Lower leg skin (tissue), 4 donors: ENCODE data around the gene SCAPER. TPM values are rescaled to one million over a fixed set of nuclear protein-coding genes. Genes with fewer than 3 reads are reported as not detected.

Experiments used
- DNase-seq, 2 donors: peaks; one replicate each; pipeline ENCODE4 v3.0.0-alpha.2; 2019; ENCODE audit warnings: low spot score in 2 of 2
- H3K4me3 ChIP-seq: fragments of 200-600 bp; sonication (generic); 2 replicates; pipeline ENCODE4 v1.5.1; 2017; ENCODE audit warnings: mild to moderate bottlenecking, low read depth; ENCODE audit not compliant: poor library complexity, severe bottlenecking
- POLR2A ChIP-seq, 2 donors: fragments of 450-650 bp; IDR thresholded peaks; one replicate each; pipeline ENCODE4 v1.6.1; 2016 to 2017; ENCODE audit warnings: antibody characterized with exemption in 2 of 2, mild to moderate bottlenecking in 1 of 2, moderate library complexity in 1 of 2
- WGBS, 2 donors: methylation state at CpG; one replicate each; pipeline ENCODE4 v1.1.5; 2018; 5-methylcytosine and 5-hydroxymethylcytosine counted together
- intact Hi-C: fragments of 100-400 bp; cut with DNase I; formaldehyde crosslinking; loops from one replicate; pipeline ENCODE4 v1.15.0; 2023; ENCODE audit warnings: low total_unique reads
- total RNA-seq, 4 donors: library from RNA; depleted of rRNA; stranded (reverse); fragments of >200 nt; gene quantifications; one replicate each; pipeline ENCODE4 v1.1.0, GENCODE V29; 2016
- TF ChIP-seq, protein P1 (sequence below), 3 donors: fragments of 450-650 bp; IDR thresholded peaks; one replicate each; pipeline ENCODE4 v1.5.1; 2016; ENCODE audit warnings: antibody characterized with exemption in 3 of 3, mild to moderate bottlenecking in 3 of 3, moderate library complexity in 2 of 3

Gene SCAPER
- total RNA-seq, 4 donors from 2014 or later: 23.8 to 63.2 (median 32.9) TPM

DNA sequence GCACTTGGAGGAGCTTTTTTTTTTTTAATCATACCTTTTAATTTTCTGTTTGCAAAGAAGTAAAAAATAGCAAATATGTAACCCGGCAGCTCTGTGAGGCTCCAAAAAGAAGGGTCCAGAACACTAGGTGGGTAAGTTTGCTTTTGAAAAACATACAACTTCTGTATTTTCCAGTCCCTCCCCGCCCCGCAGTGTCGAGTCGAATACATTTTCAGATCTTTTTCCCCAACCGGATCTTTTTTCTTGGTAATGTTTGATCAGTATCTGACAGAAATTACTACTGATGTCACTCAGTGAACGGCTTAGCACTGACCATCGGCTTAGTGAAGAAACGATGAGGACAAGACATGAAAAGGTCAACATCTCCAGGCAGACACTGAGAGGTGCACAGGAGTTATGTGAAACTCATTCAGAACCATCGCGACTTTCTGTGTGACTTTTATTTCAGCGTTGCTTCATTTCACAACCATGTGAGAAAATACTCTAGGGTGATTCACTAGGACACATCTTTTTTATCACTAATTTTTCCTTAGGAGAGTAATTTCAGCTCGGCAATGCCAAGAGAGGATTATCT is 557.6 kb downstream of the SCAPER start:
- intact Hi-C loops: no loop called here
- TF ChIP-seq, protein P1, sequence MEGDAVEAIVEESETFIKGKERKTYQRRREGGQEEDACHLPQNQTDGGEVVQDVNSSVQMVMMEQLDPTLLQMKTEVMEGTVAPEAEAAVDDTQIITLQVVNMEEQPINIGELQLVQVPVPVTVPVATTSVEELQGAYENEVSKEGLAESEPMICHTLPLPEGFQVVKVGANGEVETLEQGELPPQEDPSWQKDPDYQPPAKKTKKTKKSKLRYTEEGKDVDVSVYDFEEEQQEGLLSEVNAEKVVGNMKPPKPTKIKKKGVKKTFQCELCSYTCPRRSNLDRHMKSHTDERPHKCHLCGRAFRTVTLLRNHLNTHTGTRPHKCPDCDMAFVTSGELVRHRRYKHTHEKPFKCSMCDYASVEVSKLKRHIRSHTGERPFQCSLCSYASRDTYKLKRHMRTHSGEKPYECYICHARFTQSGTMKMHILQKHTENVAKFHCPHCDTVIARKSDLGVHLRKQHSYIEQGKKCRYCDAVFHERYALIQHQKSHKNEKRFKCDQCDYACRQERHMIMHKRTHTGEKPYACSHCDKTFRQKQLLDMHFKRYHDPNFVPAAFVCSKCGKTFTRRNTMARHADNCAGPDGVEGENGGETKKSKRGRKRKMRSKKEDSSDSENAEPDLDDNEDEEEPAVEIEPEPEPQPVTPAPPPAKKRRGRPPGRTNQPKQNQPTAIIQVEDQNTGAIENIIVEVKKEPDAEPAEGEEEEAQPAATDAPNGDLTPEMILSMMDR (IDR thresholded peaks at IDR 0.05): no peak
- no peak for TF ChIP-seq POLR2A (IDR thresholded peaks at IDR 0.05)
- WGBS, 2 donors: 91% methylated on average over 13 of the region's 13 CpGs
- no peak for DNase-seq
- H3K4me3 ChIP-seq: no peak overlapping the region

DNA sequence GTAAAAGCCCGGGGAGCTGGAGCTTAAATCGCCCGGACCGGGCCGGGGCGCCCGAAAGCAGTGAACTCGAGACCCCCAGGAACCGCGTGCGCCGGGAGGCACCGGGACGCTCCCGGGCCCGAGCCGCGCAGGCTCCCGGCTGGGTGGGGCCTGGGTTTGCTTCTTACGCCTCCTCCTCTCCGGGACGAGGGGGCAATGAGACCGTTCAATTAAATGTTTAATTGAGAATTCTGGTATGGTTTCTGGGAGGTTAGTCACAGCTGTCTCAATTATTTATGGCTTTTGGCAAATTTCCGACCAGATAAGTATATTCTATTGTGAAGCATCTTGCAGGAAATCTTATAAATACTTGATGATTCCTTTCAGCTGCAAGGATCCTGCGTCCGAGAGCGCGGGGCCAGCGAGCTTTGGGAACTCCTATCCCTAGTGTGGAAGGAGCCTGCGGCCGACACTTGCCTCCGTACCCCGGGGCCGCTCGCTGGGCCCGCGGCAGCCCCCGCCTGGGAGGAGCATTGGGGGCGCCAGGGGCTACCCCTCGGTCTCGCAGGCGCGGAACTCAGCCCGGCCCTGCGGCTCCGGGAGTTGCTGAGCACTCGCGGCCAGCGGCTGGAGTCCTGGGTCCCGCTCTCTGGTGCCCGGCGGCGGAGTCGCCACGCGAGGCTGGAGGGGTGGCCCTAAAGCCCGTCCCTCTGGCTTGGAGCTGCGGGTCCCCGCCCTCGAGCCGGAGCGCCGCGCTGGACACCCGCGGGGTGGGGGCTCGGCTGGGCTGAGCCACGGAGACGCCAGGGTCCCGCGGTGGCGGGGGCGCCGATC is 558.3 kb downstream of the SCAPER start:
- peak overlapping the region; percentile 28 for H3K4me3 ChIP-seq
- no peak for TF ChIP-seq POLR2A (IDR thresholded peaks at IDR 0.05)
- TF ChIP-seq, protein P1 (IDR thresholded peaks at IDR 0.05): no peak
- WGBS, 2 donors: 18 to 22% methylated on average over 48 to 54 of the region's 74 CpGs
- intact Hi-C loops: no loop called here
- no peak for DNase-seq

DNA sequence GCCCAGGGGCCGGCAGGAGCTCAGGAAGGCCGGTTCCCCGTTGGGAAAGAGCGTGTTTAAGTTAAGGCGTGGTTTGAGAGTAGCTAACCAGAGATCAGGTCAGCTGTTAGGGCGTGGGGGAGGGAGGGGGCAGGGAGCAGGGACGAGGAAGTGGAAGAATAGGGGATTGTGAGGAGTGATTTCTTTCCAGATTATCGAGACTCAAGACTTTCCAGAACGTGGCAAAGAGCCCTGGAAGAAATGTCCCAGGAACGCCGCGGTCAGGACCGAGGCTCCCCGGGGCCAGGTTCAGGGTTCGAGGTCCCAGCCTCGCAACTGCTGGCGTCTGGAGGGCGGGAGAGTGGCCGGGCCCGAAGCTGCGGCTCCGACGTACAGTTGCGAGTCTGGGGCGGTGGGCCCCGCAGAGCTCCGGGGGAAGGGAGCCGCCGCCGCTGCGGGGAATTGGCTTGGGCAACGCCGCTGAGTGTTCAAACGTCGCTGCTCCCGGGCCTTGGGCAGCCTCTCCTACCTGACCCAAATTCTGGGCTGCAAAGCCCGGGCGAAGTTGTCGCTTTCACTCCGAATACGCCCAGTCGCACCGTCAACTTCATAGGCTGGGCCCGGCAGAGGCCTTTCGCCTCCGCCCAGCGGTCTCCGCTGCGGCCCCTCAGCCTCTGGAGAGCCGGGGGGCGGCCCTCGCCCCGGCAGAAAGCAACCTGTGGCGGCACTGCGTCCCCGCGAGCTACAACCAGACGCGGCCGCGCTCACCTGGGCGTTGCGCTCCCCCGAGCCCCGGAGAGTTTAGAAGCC is 559.1 kb downstream of the SCAPER start:
- 3% methylated on average over 32 to 58 of the region's 65 CpGs for WGBS, 2 donors
- TF ChIP-seq POLR2A (IDR thresholded peaks at IDR 0.05): no peak
- TF ChIP-seq, protein P1 (IDR thresholded peaks at IDR 0.05): no peak
- H3K4me3 ChIP-seq: peak overlapping the region; percentile 28
- no peak for DNase-seq
- intact Hi-C loops: no loop called here

GRCh38 chr15:76345583-76345879 is 559.6 kb downstream of the SCAPER start:
- TF ChIP-seq, protein P1 (IDR thresholded peaks at IDR 0.05): no peak
- no peak for TF ChIP-seq POLR2A (IDR thresholded peaks at IDR 0.05)
- no peak for DNase-seq
- intact Hi-C loops: no loop called here
- H3K4me3 ChIP-seq: no peak overlapping the region
- WGBS, 2 donors: 26 to 35% methylated on average over 7 of the region's 7 CpGs

- no peak for DNase-seq
- 38 to 39% methylated on average over 3 of the region's 3 CpGs for WGBS, 2 donors
- TF ChIP-seq POLR2A (IDR thresholded peaks at IDR 0.05): no peak
- TF ChIP-seq, protein P1 (IDR thresholded peaks at IDR 0.05): no peak
- H3K4me3 ChIP-seq: no peak overlapping the region
- intact Hi-C loops: no loop called here
Observed at GRCh38 chr15:76344893-76345582, 560.1 kb downstream of the SCAPER start.
